GM19238 (cell line): ENCODE results near the gene NSD1.

ENCODE experiments used
- DNase-seq: peaks from one replicate; pipeline ENCODE4 v3.0.0; 2011; ENCODE audit warnings: low spot score; ENCODE audit not compliant: insufficient read length

The NSD1 gene, protein sequence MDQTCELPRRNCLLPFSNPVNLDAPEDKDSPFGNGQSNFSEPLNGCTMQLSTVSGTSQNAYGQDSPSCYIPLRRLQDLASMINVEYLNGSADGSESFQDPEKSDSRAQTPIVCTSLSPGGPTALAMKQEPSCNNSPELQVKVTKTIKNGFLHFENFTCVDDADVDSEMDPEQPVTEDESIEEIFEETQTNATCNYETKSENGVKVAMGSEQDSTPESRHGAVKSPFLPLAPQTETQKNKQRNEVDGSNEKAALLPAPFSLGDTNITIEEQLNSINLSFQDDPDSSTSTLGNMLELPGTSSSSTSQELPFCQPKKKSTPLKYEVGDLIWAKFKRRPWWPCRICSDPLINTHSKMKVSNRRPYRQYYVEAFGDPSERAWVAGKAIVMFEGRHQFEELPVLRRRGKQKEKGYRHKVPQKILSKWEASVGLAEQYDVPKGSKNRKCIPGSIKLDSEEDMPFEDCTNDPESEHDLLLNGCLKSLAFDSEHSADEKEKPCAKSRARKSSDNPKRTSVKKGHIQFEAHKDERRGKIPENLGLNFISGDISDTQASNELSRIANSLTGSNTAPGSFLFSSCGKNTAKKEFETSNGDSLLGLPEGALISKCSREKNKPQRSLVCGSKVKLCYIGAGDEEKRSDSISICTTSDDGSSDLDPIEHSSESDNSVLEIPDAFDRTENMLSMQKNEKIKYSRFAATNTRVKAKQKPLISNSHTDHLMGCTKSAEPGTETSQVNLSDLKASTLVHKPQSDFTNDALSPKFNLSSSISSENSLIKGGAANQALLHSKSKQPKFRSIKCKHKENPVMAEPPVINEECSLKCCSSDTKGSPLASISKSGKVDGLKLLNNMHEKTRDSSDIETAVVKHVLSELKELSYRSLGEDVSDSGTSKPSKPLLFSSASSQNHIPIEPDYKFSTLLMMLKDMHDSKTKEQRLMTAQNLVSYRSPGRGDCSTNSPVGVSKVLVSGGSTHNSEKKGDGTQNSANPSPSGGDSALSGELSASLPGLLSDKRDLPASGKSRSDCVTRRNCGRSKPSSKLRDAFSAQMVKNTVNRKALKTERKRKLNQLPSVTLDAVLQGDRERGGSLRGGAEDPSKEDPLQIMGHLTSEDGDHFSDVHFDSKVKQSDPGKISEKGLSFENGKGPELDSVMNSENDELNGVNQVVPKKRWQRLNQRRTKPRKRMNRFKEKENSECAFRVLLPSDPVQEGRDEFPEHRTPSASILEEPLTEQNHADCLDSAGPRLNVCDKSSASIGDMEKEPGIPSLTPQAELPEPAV (N-terminal part only)

DNA sequence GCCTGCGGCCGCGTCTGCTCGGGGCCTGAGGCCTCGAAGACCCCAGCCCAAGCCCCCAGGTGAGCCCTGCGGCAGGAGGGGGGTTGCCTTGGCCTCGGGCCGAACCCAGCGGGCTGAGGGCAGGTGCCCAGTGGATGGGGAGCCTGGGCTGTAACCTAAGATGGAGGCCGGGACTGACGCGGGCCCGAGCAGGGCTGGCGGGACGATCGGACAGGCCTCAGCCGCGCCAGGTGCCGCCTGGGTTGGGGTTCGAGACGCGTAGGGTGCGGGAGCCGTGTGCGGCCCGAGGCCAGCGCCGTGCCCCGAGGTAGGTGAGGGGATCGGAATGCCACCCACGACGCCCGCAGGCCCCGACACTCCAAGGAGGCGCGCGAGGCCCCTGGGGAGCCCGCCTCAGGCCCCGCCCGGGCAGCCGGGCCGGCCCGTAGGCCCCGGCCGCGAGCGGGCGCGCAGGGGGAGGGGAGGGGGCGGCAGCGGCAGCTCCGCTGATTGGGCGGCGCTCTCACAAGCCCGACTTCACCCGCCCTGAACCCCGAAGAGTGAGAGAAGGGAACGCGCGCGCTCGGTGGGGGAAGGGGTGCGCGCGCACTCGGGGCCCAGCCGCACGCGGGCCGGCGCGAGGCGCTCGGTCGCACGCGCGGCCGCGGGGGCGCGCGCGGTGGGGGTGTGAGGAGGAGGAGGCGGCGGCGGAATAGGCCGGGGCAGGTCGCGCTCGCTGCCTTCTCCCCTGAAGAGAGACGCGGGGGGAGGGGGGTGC, at the start of gene NSD1:
NSD1 (plus strand) TSS at position 678 of the 757 bp plus-strand sequence. CDS start 1,331 bp downstream, outside the sequence.
- DNase-seq, result peak; percentile 92

DNA sequence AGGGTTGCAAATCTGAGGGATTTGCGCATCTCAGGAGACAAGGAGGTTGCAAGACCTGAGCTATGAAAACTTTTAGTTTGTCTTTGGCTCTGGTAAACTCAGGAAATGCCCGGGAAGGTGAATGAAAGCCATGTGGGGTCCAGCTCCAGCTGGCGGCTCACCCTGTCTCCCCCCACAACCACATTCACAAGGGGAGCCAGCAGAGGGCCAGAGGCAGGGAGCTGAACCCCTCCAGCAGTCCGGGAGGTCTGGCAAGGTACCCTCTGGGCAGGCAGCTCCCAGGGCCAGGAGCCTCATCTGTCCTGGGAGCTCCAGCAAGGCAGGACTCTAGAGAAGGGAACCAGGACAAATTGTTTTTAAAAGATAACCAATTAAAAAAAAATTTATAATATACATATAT, 49.4 kb upstream of the NSD1 start:
- DNase-seq, result no peak

DNA sequence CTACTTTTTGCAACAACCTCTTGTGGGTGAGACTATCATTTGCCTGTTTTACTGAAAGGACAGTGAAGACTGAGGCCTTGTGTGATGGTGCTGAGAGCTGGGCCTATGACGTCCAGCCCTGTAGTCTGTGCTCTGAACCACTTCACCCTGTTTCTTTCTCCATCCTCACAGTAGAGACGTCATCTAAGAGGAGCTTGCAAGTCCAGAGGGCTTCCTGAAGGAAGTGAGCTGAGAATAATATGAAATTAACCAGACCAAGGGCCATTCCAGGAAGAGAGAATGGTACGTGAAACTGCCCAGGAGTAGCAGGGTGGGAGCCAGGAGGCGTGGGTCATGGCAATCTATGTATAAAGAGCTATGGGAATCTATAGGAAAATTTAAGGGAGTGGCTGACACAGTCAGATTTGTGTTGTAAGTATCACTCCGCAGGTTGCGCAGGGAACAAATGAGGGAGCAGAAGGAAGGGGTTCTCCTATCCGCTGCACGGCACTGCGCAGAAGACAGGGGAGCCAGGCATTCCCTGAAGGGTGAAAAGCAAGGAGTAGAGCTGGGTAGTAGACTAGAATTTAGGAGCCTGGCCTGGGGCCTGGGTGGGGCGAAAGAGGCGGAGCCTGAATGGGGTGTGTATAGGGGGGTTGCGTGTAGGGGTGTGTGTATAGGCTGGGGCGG, 47.5 kb upstream of the NSD1 start:
- DNase-seq, result no peak

DNA sequence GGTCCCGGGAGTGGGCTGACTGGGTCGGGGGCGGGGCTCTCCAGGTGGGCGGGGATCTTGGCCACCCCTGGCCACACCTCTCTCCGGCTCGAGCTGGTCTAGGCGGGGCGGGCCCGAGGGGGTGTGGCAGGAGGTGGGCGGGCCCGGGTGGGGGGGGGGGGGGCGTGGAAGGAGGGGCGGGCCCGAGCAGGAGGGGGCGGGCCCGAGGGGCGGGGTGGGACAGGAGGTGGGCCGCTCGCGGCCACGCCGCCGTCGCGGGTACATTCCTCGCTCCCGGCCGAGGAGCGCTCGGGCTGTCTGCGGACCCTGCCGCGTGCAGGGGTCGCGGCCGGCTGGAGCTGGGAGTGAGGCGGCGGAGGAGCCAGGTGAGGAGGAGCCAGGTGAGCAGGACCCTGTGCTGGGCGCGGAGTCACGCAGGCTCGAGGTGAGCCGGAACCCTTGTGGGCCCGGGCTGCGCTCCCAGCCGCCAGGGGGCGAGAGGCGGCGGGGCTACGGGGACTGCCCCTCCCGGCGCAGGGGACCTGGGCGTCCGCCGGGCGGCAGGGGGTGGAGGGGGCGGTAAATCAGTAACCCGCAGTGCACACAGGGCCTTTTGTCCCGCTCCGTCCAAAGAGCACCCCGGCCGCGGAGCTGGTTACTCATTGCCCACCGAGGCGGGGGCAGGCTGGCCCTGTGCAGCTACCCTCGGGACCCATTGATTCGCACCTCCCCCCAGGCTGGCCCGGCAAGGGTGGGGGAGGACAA, 46.7 kb upstream of the NSD1 start, which contains the start of gene FGFR4:
FGFR4 (plus strand) TSS at position 262 of the 744 bp plus-strand sequence. CDS start 2,688 bp downstream, outside the sequence.
- peak; percentile 84 for DNase-seq

DNA sequence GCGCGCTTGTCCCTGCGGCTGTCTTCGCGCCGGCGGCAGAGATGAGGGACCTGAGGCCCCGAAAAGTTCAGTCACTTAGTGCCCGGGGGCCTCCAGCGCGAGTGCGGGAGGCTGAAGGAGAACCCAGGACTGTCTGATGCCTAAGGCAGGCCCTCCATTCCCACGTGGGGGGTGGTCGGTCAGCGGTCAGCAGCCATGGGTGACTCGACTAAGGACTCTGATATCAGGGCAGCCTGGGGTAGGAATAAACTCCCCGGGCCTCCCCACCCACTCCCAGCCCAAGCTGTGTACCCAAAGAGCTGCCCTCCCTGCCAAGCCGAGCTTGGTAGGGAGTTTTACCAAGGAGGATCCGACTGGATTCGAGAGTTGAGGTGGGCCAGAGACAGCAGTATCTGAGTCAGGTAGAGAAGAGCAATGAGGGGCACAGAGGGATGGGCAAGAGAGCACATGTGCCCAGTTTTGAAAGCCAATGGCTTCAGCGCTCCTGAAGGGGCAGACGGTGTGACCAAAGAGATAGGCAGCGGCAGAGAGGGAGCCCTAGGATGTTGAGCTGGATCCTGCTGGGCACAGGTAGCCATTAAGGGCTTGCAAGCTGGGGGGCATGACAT, 46.1 kb upstream of the NSD1 start:
- no peak for DNase-seq

DNA sequence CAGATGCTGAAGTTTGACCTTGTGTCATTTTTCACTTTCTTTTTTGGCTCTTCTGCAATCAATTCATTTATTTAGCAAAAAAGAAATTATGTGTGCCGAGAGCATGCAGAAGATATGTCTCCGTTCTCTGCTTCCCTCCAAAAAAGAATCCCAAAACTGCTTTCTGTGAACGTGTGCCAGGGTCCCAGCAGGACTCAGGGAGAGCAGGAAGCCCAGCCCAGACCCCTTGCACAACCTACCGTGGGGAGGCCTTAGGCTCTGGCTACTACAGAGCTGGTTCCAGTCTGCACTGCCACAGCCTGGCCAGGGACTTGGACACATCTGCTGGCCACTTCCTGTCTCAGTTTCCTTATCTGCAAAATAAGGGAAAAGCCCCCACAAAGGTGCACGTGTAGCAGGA, 44.4 kb upstream of the NSD1 start:
- DNase-seq, result no peak

DNA sequence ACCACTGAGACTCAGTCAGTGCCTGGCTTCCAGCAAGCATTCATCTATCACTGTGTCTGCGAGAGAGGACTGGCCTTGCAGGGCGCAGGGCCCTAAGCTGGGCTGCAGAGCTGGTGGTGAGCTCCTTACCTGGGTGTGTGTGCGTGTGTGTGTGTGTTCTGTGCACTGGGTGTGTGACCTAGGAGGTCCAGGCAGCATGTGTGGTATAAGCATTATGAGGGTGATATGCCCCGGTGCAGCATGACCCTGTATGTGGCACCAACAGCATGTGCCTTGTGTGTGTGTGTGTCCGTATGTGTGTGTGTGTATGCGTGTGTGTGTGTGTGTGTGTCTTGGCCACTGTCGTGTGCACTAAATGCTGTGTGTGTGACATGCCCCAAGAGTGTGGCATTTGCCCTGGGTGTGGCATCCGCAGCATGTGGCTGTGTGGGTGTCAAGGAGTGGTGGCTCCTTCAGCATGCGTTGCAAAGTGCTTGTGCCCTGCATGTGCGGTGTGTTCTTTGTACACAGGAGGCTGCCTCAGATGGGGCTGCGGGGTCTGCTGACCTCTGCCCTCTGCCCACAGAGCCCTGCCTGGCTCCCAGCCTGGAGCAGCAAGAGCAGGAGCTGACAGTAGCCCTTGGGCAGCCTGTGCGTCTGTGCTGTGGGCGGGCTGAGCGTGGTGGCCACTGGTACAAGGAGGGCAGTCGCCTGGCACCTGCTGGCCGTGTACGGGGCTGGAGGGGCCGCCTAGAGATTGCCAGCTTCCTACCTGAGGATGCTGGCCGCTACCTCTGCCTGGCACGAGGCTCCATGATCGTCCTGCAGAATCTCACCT, 43.5 kb upstream of the NSD1 start:
- DNase-seq, result no peak

DNA sequence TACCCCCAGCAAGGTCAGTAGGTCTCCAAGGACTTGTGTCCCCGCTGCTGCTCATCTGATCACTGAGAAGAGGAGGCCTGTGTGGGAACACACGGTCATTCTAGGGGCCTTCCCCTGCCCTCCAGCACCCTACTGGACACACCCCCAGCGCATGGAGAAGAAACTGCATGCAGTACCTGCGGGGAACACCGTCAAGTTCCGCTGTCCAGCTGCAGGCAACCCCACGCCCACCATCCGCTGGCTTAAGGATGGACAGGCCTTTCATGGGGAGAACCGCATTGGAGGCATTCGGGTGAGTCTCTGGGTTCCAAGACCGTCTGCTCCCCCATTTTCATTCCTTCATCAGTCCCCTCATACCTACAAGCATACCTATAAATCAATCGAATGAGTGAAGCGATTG, 42.8 kb upstream of the NSD1 start:
- DNase-seq, result no peak

DNA sequence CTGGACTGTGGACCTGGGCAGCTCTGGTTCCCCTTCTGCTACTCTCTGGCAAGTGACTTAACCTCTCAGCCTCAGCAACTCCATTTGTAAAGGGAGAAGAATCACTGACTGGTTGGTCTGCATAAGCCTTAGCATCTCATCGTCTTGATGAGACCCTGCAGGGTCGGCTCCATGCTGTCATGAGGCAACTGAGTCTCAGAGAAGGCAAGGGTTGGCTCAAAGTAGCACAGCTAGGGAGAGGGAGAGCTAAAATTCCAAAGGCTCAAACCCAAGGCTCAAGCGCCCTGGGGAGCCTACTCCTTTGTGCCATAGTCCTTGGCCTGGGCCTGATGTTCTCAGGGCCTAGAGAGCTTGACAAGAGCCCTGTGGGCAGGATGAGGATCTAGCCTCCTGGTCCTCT, 42.3 kb upstream of the NSD1 start:
- no peak for DNase-seq

DNA sequence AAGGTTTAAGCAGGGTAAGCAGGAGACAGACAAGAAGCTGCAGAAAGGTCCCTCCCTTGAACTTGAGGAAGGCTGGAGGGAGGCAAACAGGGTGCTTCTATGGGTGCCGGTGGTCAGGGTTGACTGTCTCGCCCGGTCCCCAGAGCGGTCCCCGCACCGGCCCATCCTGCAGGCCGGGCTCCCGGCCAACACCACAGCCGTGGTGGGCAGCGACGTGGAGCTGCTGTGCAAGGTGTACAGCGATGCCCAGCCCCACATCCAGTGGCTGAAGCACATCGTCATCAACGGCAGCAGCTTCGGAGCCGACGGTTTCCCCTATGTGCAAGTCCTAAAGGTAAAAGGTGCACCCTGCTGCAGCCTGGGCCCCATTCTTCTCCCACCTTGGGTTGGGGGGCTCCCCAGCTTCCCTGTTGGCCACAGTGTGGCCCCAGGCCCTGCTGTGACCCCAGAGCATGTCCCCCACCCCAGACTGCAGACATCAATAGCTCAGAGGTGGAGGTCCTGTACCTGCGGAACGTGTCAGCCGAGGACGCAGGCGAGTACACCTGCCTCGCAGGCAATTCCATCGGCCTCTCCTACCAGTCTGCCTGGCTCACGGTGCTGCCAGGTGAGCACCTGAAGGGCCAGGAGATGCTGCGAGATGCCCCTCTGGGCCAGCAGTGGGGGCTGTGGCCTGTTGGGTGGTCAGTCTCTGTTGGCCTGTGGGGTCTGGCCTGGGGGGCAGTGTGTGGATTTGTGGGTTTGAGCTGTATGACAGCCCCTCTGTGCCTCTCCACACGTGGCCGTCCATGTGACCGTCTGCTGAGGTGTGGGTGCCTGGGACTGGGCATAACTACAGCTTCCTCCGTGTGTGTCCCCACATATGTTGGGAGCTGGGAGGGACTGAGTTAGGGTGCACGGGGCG, 41.1 kb upstream of the NSD1 start:
- no peak for DNase-seq

DNA sequence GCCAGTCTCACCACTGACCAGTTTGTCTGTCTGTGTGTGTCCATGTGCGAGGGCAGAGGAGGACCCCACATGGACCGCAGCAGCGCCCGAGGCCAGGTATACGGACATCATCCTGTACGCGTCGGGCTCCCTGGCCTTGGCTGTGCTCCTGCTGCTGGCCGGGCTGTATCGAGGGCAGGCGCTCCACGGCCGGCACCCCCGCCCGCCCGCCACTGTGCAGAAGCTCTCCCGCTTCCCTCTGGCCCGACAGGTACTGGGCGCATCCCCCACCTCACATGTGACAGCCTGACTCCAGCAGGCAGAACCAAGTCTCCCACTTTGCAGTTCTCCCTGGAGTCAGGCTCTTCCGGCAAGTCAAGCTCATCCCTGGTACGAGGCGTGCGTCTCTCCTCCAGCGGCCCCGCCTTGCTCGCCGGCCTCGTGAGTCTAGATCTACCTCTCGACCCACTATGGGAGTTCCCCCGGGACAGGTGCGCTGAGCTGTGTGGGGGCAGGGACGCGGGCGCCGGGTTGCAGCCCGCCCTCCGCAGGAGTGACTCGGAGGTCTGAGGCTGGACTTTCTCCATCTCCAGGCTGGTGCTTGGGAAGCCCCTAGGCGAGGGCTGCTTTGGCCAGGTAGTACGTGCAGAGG, 40.4 kb upstream of the NSD1 start:
- no peak for DNase-seq

DNA sequence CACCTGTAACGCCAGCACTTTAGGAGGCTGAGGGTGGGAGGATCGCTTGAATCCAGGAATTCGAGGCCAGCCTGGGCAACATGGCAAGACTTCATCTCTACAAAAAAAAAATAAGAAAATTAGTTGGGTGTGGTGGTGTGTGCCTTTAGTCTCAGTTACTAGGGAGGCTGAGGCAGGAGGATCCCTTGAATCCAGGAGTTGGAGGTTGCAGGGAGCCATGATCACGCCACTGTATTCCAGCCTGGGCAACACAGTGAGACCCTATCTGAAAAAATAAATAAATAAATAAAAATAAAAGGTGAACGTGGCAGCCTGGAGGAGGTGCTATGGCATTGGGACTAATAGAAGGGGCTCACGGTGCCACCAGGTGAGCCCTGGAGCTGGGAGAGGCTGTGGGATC, 39.8 kb upstream of the NSD1 start:
- DNase-seq, result no peak

DNA sequence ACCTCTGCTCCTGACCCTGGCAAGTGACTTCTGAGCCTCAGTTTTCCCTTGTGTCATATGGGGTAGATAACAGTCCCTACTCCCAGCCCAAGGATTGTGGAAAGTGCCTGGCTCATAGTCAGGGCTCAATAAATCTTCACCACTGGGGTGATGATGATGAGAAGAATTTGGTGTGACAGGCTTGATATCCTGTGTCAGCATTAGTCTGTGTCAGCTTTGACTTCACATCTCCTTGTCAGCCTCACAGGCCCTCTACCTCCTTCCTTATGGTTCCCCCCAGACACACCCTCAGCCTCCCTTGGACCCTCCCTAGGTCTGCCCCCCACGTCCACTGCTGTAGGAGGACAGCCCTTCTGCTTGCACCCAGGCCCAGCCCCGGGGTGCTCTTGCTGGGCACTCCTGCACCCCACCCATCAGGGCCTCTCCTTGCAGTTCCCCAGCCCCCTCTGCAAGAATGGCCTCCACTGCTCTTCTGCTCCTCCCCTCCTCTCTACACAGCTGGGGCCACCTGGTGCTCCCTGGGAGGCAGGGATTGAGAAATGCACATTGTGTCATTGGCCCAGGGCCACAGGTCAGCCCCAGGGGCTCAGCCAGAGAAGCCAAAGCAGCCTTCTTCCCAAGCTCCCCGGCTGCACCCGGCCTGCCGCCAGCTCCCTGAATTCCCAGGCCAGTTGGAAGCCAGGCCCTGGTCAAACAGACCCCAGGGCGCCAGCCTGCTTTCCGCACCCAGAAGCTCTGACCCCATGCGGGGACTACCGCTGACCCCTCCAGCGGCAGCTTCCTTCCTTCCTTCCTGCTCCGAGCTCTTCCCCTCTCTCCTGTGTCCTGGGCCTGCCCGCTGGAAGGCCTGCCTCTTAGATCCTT, 39.1 kb upstream of the NSD1 start:
- DNase-seq, result no peak

DNA sequence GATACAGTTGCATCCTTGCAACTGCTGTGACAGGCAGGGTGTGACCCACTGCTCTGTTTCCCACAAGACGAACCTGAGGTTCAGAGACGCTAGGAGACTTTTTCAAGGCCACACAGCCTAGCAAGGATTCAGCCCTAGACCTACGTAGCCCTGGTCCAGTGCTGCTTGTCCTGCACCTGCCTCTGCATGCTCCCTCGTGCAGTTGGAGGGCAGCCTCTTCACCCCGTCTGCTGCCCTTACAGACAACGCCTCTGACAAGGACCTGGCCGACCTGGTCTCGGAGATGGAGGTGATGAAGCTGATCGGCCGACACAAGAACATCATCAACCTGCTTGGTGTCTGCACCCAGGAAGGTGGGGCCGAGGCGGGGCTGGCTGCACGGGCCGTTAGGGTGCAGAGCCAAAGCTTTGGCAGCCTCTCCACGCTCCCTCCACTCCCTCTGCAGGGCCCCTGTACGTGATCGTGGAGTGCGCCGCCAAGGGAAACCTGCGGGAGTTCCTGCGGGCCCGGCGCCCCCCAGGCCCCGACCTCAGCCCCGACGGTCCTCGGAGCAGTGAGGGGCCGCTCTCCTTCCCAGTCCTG, 38.4 kb upstream of the NSD1 start:
- DNase-seq, result no peak
